GM18870 (cell line): ENCODE results near the gene RAB27A.
"Not testable (repeated sequence)": the region's sequence is repeated elsewhere in the genome, so short reads cannot be mapped to it uniquely, and the experiment has no call there.

Experiments used
- ATAC-seq: cut with Tn5 transposase; IDR thresholded peaks from one replicate; pipeline ENCODE4 v1.9.1; 2021; ENCODE audit warnings: moderate library complexity; ENCODE audit not compliant: unreplicated experiment

The RAB27A gene

GRCh38 chr15:55252201-55252600 is 37.4 kb downstream of the RAB27A start:
- ATAC-seq, result not testable (repeated sequence)

GRCh38 chr15:55250941-55251340 is 38.7 kb downstream of the RAB27A start:
- ATAC-seq, result no peak

GRCh38 chr15:55250392-55250791 is 39.2 kb downstream of the RAB27A start:
- ATAC-seq, result no peak

- not testable (repeated sequence) for ATAC-seq
Measured at GRCh38 chr15:55249885-55250284, 39.7 kb downstream of the RAB27A start.

GRCh38 chr15:55248895-55249294 is 40.7 kb downstream of the RAB27A start:
- ATAC-seq, result no peak

GRCh38 chr15:55247766-55248427 is 41.7 kb downstream of the RAB27A start:
- no peak for ATAC-seq

- ATAC-seq, result no peak
Measured at GRCh38 chr15:55247311-55247710, 42.3 kb downstream of the RAB27A start.

GRCh38 chr15:55246567-55246966 is 43.0 kb downstream of the RAB27A start:
- ATAC-seq, result no peak

- no peak for ATAC-seq
Measured at GRCh38 chr15:55245059-55245458, 44.6 kb downstream of the RAB27A start.

GRCh38 chr15:55241891-55242290 is 47.7 kb downstream of the RAB27A start:
- ATAC-seq, result no peak

GRCh38 chr15:55241186-55241585 is 48.4 kb downstream of the RAB27A start:
- no peak for ATAC-seq

GRCh38 chr15:55240125-55240760 is 49.4 kb downstream of the RAB27A start:
- no peak for ATAC-seq

- no peak for ATAC-seq
Measured at GRCh38 chr15:55239440-55240124, 50.0 kb downstream of the RAB27A start.

- ATAC-seq, result no peak
Measured at GRCh38 chr15:55238877-55239276, 50.7 kb downstream of the RAB27A start.

GRCh38 chr15:55237219-55238130 is 52.1 kb downstream of the RAB27A start:
- ATAC-seq, result no peak

- no peak for ATAC-seq
Measured at GRCh38 chr15:55235546-55236036, 54.0 kb downstream of the RAB27A start.

GRCh38 chr15:55234800-55235104 is 54.9 kb downstream of the RAB27A start:
- ATAC-seq, result no peak

- ATAC-seq, result no peak
Measured at GRCh38 chr15:55234104-55234799, 55.4 kb downstream of the RAB27A start.

- no peak for ATAC-seq
Measured at GRCh38 chr15:55231455-55231854, 58.2 kb downstream of the RAB27A start.

GRCh38 chr15:55230953-55231352 is 58.7 kb downstream of the RAB27A start:
- no peak for ATAC-seq
